Activated CD4-positive, alpha-beta T cell treated with anti-CD3 and anti-CD28 coated beads, Interleukin-10, Interleukin-2, amounts not matched to agents 100 ng/mL and 50 ng/mL, durations not matched to agents 16 hours and 8 hours (primary cell): Measurements from ENCODE around the gene SYNGR3.
A peak's percentile ranks its signal among the peaks of the same experiment; 100 is the strongest.

Source experiments
- DNase-seq: peaks from one replicate; pipeline ENCODE4 v3.0.0-alpha.2; 2020

Gene SYNGR3

GRCh38 chr16:1978476-1979120 is 11.2 kb upstream of the SYNGR3 start:
- no peak for DNase-seq

- peak; percentile 47 for DNase-seq
Measured at GRCh38 chr16:1979271-1980029, 10.3 kb upstream of the SYNGR3 start.

- peak; percentile 32 for DNase-seq
Measured at GRCh38 chr16:1980030-1980769, 9.6 kb upstream of the SYNGR3 start.

GRCh38 chr16:1980770-1981087 is 9.0 kb upstream of the SYNGR3 start:
- no peak for DNase-seq

- DNase-seq = no peak
Measured at GRCh38 chr16:1981398-1981836, 8.4 kb upstream of the SYNGR3 start, which contains the start of gene NOXO1. Gene NOXO1, minus strand, starts transcription at chr16:1981469. Its CDS starts 290 bp downstream, at chr16:1981179.

GRCh38 chr16:1982013-1982433 is 7.7 kb upstream of the SYNGR3 start:
- DNase-seq = no peak

- DNase-seq = no peak
Measured at GRCh38 chr16:1982991-1983543, 6.7 kb upstream of the SYNGR3 start.

- peak; percentile 92 for DNase-seq
Measured at GRCh38 chr16:1983544-1984346, 6.0 kb upstream of the SYNGR3 start, which contains the start of gene GFER. Gene GFER, plus strand, starts transcription at chr16:1984193. Its CDS starts 26 bp downstream, at chr16:1984219.

- DNase-seq = no peak
Measured at GRCh38 chr16:1984347-1985225, 5.2 kb upstream of the SYNGR3 start.

- DNase-seq = no peak
Measured at GRCh38 chr16:1985466-1986150, 4.2 kb upstream of the SYNGR3 start.

- no peak for DNase-seq
Measured at GRCh38 chr16:1987198-1987597, 2.6 kb upstream of the SYNGR3 start.

GRCh38 chr16:1990101-1990350 is 256 bp downstream of the SYNGR3 start:
- no peak for DNase-seq

- peak; percentile 54 for DNase-seq
Measured at GRCh38 chr16:1990351-1991134, 773 bp downstream of the SYNGR3 start.

GRCh38 chr16:1991135-1991551 is 1.4 kb downstream of the SYNGR3 start:
- peak; percentile 66 for DNase-seq

GRCh38 chr16:1991588-1991947 is 1.8 kb downstream of the SYNGR3 start:
- DNase-seq = no peak

- DNase-seq = peak; percentile 99
Measured at GRCh38 chr16:1991948-1992703, 2.4 kb downstream of the SYNGR3 start.

GRCh38 chr16:1992704-1993317 is 3.0 kb downstream of the SYNGR3 start:
- no peak for DNase-seq

- peak; percentile 78 for DNase-seq
Measured at GRCh38 chr16:1993731-1994131, 4.0 kb downstream of the SYNGR3 start.
